ENCODE data around the gene LEF1.

LEF1 gene

GRCh38 chr4:108109997-108110416 lies 58.7 kb downstream of the LEF1 start:
- peak; percentile 77 for FAIRE-seq
- no peak for DNase-seq (ENCODE audit: insufficient read length, low spot score)
- TF ChIP-seq TAF1 (IDR thresholded peaks at IDR 0.05; ENCODE audit: low read depth, low read length) (no peak), SPI1 (IDR thresholded peaks at IDR 0.05; ENCODE audit: low read depth, low read length) (no peak), POU2F2 (IDR thresholded peaks at IDR 0.05; ENCODE audit: low read depth, low read length) (no peak), POLR2AphosphoS5 (IDR thresholded peaks at IDR 0.05; ENCODE audit: low read depth, low read length) (no peak), POLR2A (IDR thresholded peaks at IDR 0.05; ENCODE audit: low read depth, low read length) (no peak), PAX5 (IDR thresholded peaks at IDR 0.05; ENCODE audit: insufficient read depth, low read length, severe bottlenecking) (no peak)

GRCh38 chr4:108109111-108109510 lies 59.6 kb downstream of the LEF1 start:
- DNase-seq (ENCODE audit: insufficient read length, low spot score) (no peak), FAIRE-seq (no peak)
- TF ChIP-seq SPI1 (IDR thresholded peaks at IDR 0.05; ENCODE audit: low read depth, low read length), result no peak
- TF ChIP-seq POLR2A (IDR thresholded peaks at IDR 0.05; ENCODE audit: low read depth, low read length), result no peak
- TF ChIP-seq POU2F2 (IDR thresholded peaks at IDR 0.05; ENCODE audit: low read depth, low read length), result no peak
- no peak for TF ChIP-seq TAF1 (IDR thresholded peaks at IDR 0.05; ENCODE audit: low read depth, low read length)
- no peak for TF ChIP-seq PAX5 (IDR thresholded peaks at IDR 0.05; ENCODE audit: insufficient read depth, low read length, severe bottlenecking)
- TF ChIP-seq POLR2AphosphoS5 (IDR thresholded peaks at IDR 0.05; ENCODE audit: low read depth, low read length), result no peak

- TF ChIP-seq POU2F2 (IDR thresholded peaks at IDR 0.05; ENCODE audit: low read depth, low read length) (no peak), POLR2AphosphoS5 (IDR thresholded peaks at IDR 0.05; ENCODE audit: low read depth, low read length) (no peak), POLR2A (IDR thresholded peaks at IDR 0.05; ENCODE audit: low read depth, low read length) (no peak), SPI1 (IDR thresholded peaks at IDR 0.05; ENCODE audit: low read depth, low read length) (no peak), TAF1 (IDR thresholded peaks at IDR 0.05; ENCODE audit: low read depth, low read length) (no peak), PAX5 (IDR thresholded peaks at IDR 0.05; ENCODE audit: insufficient read depth, low read length, severe bottlenecking) (no peak)
- no peak for DNase-seq (ENCODE audit: insufficient read length, low spot score)
- FAIRE-seq, result no peak
Measured at GRCh38 chr4:108107729-108108382, 60.9 kb downstream of the LEF1 start.

- FAIRE-seq, result no peak
- DNase-seq (ENCODE audit: insufficient read length, low spot score), result no peak
- TF ChIP-seq POLR2A (IDR thresholded peaks at IDR 0.05; ENCODE audit: low read depth, low read length), result no peak
Measured at GRCh38 chr4:108107101-108107500, 61.6 kb downstream of the LEF1 start.

- TF ChIP-seq PAX5 (IDR thresholded peaks at IDR 0.05; ENCODE audit: insufficient read depth, low read length, severe bottlenecking) (no peak), POU2F2 (IDR thresholded peaks at IDR 0.05; ENCODE audit: low read depth, low read length) (no peak), TAF1 (IDR thresholded peaks at IDR 0.05; ENCODE audit: low read depth, low read length) (no peak), SPI1 (IDR thresholded peaks at IDR 0.05; ENCODE audit: low read depth, low read length) (no peak), POLR2A (IDR thresholded peaks at IDR 0.05; ENCODE audit: low read depth, low read length) (no peak), POLR2AphosphoS5 (IDR thresholded peaks at IDR 0.05; ENCODE audit: low read depth, low read length) (no peak)
- FAIRE-seq, result no peak
- DNase-seq (ENCODE audit: insufficient read length, low spot score), result no peak
Measured at GRCh38 chr4:108106186-108106585, 62.5 kb downstream of the LEF1 start.

GRCh38 chr4:108103099-108103862 lies 65.5 kb downstream of the LEF1 start:
- no peak for DNase-seq (ENCODE audit: insufficient read length, low spot score)
- FAIRE-seq, result no peak
- no peak for TF ChIP-seq POU2F2 (IDR thresholded peaks at IDR 0.05; ENCODE audit: low read depth, low read length)
- no peak for TF ChIP-seq POLR2AphosphoS5 (IDR thresholded peaks at IDR 0.05; ENCODE audit: low read depth, low read length)
- no peak for TF ChIP-seq POLR2A (IDR thresholded peaks at IDR 0.05; ENCODE audit: low read depth, low read length)
- no peak for TF ChIP-seq SPI1 (IDR thresholded peaks at IDR 0.05; ENCODE audit: low read depth, low read length)
- TF ChIP-seq TAF1 (IDR thresholded peaks at IDR 0.05; ENCODE audit: low read depth, low read length), result no peak
- TF ChIP-seq PAX5 (IDR thresholded peaks at IDR 0.05; ENCODE audit: insufficient read depth, low read length, severe bottlenecking), result no peak

- FAIRE-seq, result no peak
- DNase-seq (ENCODE audit: insufficient read length, low spot score), result no peak
- TF ChIP-seq POLR2AphosphoS5 (IDR thresholded peaks at IDR 0.05; ENCODE audit: low read depth, low read length), result no peak
- TF ChIP-seq TAF1 (IDR thresholded peaks at IDR 0.05; ENCODE audit: low read depth, low read length), result no peak
- TF ChIP-seq SPI1 (IDR thresholded peaks at IDR 0.05; ENCODE audit: low read depth, low read length), result no peak
- TF ChIP-seq POU2F2 (IDR thresholded peaks at IDR 0.05; ENCODE audit: low read depth, low read length), result no peak
- TF ChIP-seq PAX5 (IDR thresholded peaks at IDR 0.05; ENCODE audit: insufficient read depth, low read length, severe bottlenecking), result no peak
- TF ChIP-seq POLR2A (IDR thresholded peaks at IDR 0.05; ENCODE audit: low read depth, low read length), result no peak
Measured at GRCh38 chr4:108100827-108101226, 67.9 kb downstream of the LEF1 start.

GRCh38 chr4:108099838-108100237 lies 68.9 kb downstream of the LEF1 start:
- FAIRE-seq, result no peak
- no peak for TF ChIP-seq POLR2AphosphoS5 (IDR thresholded peaks at IDR 0.05; ENCODE audit: low read depth, low read length)
- no peak for TF ChIP-seq POU2F2 (IDR thresholded peaks at IDR 0.05; ENCODE audit: low read depth, low read length)
- TF ChIP-seq SPI1 (IDR thresholded peaks at IDR 0.05; ENCODE audit: low read depth, low read length), result no peak
- no peak for TF ChIP-seq POLR2A (IDR thresholded peaks at IDR 0.05; ENCODE audit: low read depth, low read length)

GRCh38 chr4:108097990-108098553 lies 70.7 kb downstream of the LEF1 start:
- TF ChIP-seq SPI1 (IDR thresholded peaks at IDR 0.05; ENCODE audit: low read depth, low read length) (no peak), TAF1 (IDR thresholded peaks at IDR 0.05; ENCODE audit: low read depth, low read length) (no peak), POU2F2 (IDR thresholded peaks at IDR 0.05; ENCODE audit: low read depth, low read length) (no peak)
- FAIRE-seq, result no peak
- no peak for DNase-seq (ENCODE audit: insufficient read length, low spot score)

More at GRCh38 chr4:108099838-108100237, 68.9 kb downstream of the LEF1 start:
- DNase-seq (ENCODE audit: insufficient read length, low spot score), result no peak
